ENCODE measurements around the gene RTEL1.

Gene RTEL1

DNA sequence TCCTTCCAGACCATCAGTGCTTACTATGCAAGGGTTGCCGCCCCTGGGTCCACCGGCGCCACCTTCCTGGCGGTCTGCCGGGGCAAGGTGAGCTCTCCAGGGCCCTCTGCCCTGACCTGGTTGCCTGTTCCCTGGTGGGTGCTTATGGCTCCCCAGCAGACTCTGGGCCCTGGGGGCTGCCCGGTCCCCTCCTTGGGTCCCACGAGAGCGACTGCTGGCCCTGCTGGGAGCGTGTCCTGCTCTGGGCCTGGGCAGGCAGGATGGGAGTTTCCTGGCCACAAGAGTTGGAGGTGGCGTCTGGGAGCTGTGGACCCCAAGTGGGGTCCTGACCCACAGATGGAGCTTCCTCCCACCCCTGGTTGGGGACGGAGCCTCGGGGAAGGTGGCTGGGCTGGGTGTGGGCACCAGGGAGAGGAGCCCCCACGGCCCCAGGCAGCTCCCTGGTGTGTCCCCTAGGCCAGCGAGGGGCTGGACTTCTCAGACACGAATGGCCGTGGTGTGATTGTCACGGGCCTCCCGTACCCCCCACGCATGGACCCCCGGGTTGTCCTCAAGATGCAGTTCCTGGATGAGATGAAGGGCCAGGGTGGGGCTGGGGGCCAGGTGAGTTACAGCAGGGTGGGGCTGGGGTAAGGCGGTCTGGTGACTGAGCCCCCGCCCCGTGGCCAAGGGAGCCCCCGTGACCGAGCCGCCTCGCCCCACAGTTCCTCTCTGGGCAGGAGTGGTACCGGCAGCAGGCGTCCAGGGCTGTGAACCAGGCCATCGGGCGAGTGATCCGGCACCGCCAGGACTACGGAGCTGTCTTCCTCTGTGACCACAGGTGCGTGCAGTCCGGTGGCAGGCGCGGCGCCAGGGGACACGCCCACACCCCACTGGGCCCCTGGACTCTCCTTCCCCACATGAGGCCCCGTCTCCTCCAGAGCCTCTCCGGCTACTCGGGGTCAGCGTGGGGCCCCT lies 31.2 kb downstream of the RTEL1 start:
- H3K4ac ChIP-seq (ENCODE audit: low read depth, low read length), result no peak overlapping the region
- peaks cover 3% of the 10 kb centered on the region for H3K9me3 ChIP-seq (ENCODE audit: insufficient read depth, low read depth, low read length)
- no peak overlapping the region for H4K91ac ChIP-seq (ENCODE audit: low read depth, low read length)
- H2AK5ac ChIP-seq (ENCODE audit: low read length), result no peak overlapping the region
- peaks cover 15% of the 10 kb centered on the region for H3K79me1 ChIP-seq (ENCODE audit: low read length)
- no peak overlapping the region for H2BK5ac ChIP-seq (ENCODE audit: low read depth, low read length, poor library complexity)
- no peak overlapping the region for H4K12ac ChIP-seq (ENCODE audit: low read depth, low read length)
- no peak overlapping the region for H3K4me3 ChIP-seq (ENCODE audit: low read depth, low read length)
- peaks cover 0 to 2% of the 10 kb centered on the region in 2 experiments for H3K36me3 ChIP-seq (ENCODE audit: control insufficient read depth in 1 of 2, insufficient read depth in 2 of 2, low read length in 2 of 2)
- no peak overlapping the region for H2BK12ac ChIP-seq (ENCODE audit: low read length)
- no peak for DNase-seq
- H3K18ac ChIP-seq (ENCODE audit: low read length), result no peak overlapping the region
- H3K4me1 ChIP-seq (ENCODE audit: control insufficient read depth in 1 of 2, insufficient read depth in 2 of 2, low read length in 2 of 2), result peaks cover 18 to 19% of the 10 kb centered on the region in 2 experiments
- H3K27me3 ChIP-seq (ENCODE audit: insufficient read depth, low read length), result no peaks in the 10 kb centered on the region
- H4K8ac ChIP-seq (ENCODE audit: low read depth, low read length), result no peak overlapping the region
- H2BK120ac ChIP-seq (ENCODE audit: insufficient read depth, low read length, poor library complexity), result no peak overlapping the region
- no peak overlapping the region for H3K14ac ChIP-seq (ENCODE audit: low read length)
- no peaks in the 10 kb centered on the region for H3K79me2 ChIP-seq (ENCODE audit: control insufficient read depth, insufficient read depth, low read length, poor library complexity)
- WGBS (ENCODE audit: extremely low coverage, insufficient coverage, insufficient read length), result no CpG with 5 or more reads among the region's 44 CpGs
- no peak overlapping the region for H2AFZ ChIP-seq (ENCODE audit: insufficient read depth, low read length, poor library complexity)
- no peak overlapping the region for H3K9ac ChIP-seq (ENCODE audit: low read length)
- H3K23ac ChIP-seq (ENCODE audit: low read length), result no peak overlapping the region
- H3K4me2 ChIP-seq (ENCODE audit: low read length), result no peak overlapping the region
- H3K27ac ChIP-seq (ENCODE audit: low read depth, low read length), result no peak overlapping the region

DNA sequence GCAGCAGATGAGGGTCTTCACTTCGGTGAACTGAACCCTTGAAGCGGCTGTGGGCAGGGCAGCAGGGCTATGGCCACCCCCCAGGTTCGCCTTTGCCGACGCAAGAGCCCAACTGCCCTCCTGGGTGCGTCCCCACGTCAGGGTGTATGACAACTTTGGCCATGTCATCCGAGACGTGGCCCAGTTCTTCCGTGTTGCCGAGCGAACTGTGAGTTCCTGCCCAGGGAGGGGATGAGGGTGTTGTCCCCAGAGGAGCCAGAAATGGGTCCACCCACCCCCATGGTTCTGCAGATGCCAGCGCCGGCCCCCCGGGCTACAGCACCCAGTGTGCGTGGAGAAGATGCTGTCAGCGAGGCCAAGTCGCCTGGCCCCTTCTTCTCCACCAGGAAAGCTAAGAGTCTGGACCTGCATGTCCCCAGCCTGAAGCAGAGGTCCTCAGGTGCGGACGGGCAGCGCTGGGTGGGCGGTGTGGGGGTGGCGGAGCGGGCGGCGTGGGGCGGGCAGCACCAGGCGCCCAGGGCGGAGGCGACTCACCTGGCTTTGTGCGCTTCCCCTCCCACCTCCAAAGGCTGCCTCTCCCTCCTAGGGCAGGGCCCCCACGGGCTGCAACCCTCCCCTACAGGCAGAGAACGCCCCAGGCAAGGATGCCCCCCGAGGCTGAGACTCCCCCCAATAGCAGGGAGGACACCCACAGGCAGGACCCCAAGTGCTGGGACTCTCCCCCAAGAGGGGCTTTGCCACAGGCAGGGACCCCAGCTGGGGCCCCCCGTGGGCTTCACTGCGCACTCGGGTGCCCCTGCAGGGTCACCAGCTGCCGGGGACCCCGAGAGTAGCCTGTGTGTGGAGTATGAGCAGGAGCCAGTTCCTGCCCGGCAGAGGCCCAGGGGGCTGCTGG lies 32.1 kb downstream of the RTEL1 start:
- H2AK5ac ChIP-seq (ENCODE audit: low read length), result no peak overlapping the region
- no peaks in the 10 kb centered on the region for H3K79me2 ChIP-seq (ENCODE audit: control insufficient read depth, insufficient read depth, low read length, poor library complexity)
- H2AFZ ChIP-seq (ENCODE audit: insufficient read depth, low read length, poor library complexity), result no peak overlapping the region
- H2BK5ac ChIP-seq (ENCODE audit: low read depth, low read length, poor library complexity), result no peak overlapping the region
- H3K36me3 ChIP-seq (ENCODE audit: control insufficient read depth in 1 of 2, insufficient read depth in 2 of 2, low read length in 2 of 2), result peaks cover 0 to 2% of the 10 kb centered on the region in 2 experiments
- H3K4me1 ChIP-seq (ENCODE audit: control insufficient read depth in 1 of 2, insufficient read depth in 2 of 2, low read length in 2 of 2), result peaks cover 18 to 19% of the 10 kb centered on the region in 2 experiments
- H2BK12ac ChIP-seq (ENCODE audit: low read length), result no peak overlapping the region
- H3K27me3 ChIP-seq (ENCODE audit: insufficient read depth, low read length), result no peaks in the 10 kb centered on the region
- H3K9me3 ChIP-seq (ENCODE audit: insufficient read depth, low read depth, low read length), result peaks cover 3% of the 10 kb centered on the region
- H3K4me2 ChIP-seq (ENCODE audit: low read length), result no peak overlapping the region
- WGBS (ENCODE audit: extremely low coverage, insufficient coverage, insufficient read length), result no CpG with 5 or more reads among the region's 40 CpGs
- no peak overlapping the region for H4K91ac ChIP-seq (ENCODE audit: low read depth, low read length)
- H3K9ac ChIP-seq (ENCODE audit: low read length), result no peak overlapping the region
- no peak overlapping the region for H3K23ac ChIP-seq (ENCODE audit: low read length)
- DNase-seq, result no peak
- no peak overlapping the region for H4K8ac ChIP-seq (ENCODE audit: low read depth, low read length)
- H3K18ac ChIP-seq (ENCODE audit: low read length), result no peak overlapping the region
- H3K79me1 ChIP-seq (ENCODE audit: low read length), result peaks cover 15% of the 10 kb centered on the region
- H3K27ac ChIP-seq (ENCODE audit: low read depth, low read length), result no peak overlapping the region
- no peak overlapping the region for H3K14ac ChIP-seq (ENCODE audit: low read length)
- no peak overlapping the region for H3K4me3 ChIP-seq (ENCODE audit: low read depth, low read length)
- no peak overlapping the region for H2BK120ac ChIP-seq (ENCODE audit: insufficient read depth, low read length, poor library complexity)
- H4K12ac ChIP-seq (ENCODE audit: low read depth, low read length), result no peak overlapping the region
- H3K4ac ChIP-seq (ENCODE audit: low read depth, low read length), result no peak overlapping the region

DNA sequence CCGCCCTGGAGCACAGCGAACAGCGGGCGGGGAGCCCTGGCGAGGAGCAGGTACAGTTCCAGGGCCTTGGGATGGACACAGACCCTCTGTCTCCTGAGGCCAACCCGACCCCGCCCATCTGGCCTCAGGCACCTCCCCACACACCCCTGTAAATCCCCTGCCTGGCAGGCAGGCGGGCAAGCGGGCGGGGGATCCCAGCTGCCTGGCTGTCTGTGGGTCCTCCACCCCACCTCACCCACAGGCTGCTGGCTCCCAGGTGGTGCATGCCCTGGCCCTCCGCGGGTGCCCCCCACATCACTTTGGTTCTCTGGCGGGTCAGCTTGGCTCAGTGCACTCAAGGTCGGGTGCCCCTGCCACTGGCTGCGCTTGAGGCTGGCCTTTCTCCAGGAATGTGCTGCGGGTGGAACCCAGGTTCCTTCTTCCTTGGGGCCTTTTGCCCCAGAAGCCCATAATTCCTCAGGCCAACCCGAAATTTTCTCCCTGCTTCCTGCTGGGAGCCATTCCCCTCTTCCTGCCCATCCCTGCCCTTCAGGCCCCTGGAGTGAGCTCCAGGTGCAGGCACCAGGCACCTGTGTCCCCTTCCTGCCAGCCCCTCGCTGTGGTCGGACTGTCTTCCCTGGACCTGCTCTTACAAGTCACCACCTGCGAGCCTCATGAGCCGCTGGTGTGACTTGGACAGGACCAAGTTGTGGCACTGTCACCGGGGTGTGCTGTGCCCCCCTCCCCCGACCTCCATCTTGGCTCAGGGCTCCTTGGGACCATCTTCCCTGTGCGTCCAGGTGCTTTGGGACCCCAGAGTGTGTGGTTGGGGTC lies 33.0 kb downstream of the RTEL1 start:
- no peak overlapping the region for H2BK12ac ChIP-seq (ENCODE audit: low read length)
- no peak overlapping the region for H2BK5ac ChIP-seq (ENCODE audit: low read depth, low read length, poor library complexity)
- H3K14ac ChIP-seq (ENCODE audit: low read length), result no peak overlapping the region
- no peak overlapping the region for H3K4me2 ChIP-seq (ENCODE audit: low read length)
- no peak overlapping the region for H4K8ac ChIP-seq (ENCODE audit: low read depth, low read length)
- WGBS (ENCODE audit: extremely low coverage, insufficient coverage, insufficient read length), result no CpG with 5 or more reads among the region's 24 CpGs
- no peak overlapping the region for H2AFZ ChIP-seq (ENCODE audit: insufficient read depth, low read length, poor library complexity)
- no peak overlapping the region for H4K12ac ChIP-seq (ENCODE audit: low read depth, low read length)
- H3K79me2 ChIP-seq (ENCODE audit: control insufficient read depth, insufficient read depth, low read length, poor library complexity), result no peaks in the 10 kb centered on the region
- H3K4me1 ChIP-seq (ENCODE audit: control insufficient read depth in 1 of 2, insufficient read depth in 2 of 2, low read length in 2 of 2), result peaks cover 14 to 15% of the 10 kb centered on the region in 2 experiments
- H3K36me3 ChIP-seq (ENCODE audit: control insufficient read depth in 1 of 2, insufficient read depth in 2 of 2, low read length in 2 of 2), result peaks cover 0 to 3% of the 10 kb centered on the region in 2 experiments
- no peak overlapping the region for H3K4me3 ChIP-seq (ENCODE audit: low read depth, low read length)
- peaks cover 3% of the 10 kb centered on the region for H3K9me3 ChIP-seq (ENCODE audit: insufficient read depth, low read depth, low read length)
- no peak overlapping the region for H4K91ac ChIP-seq (ENCODE audit: low read depth, low read length)
- no peak overlapping the region for H3K9ac ChIP-seq (ENCODE audit: low read length)
- no peak overlapping the region for H3K18ac ChIP-seq (ENCODE audit: low read length)
- peaks cover 13% of the 10 kb centered on the region for H3K79me1 ChIP-seq (ENCODE audit: low read length)
- no peak overlapping the region for H2BK120ac ChIP-seq (ENCODE audit: insufficient read depth, low read length, poor library complexity)
- no peak overlapping the region for H3K23ac ChIP-seq (ENCODE audit: low read length)
- no peak overlapping the region for H3K27ac ChIP-seq (ENCODE audit: low read depth, low read length)
- DNase-seq, result no peak
- H2AK5ac ChIP-seq (ENCODE audit: low read length), result no peak overlapping the region
- no peaks in the 10 kb centered on the region for H3K27me3 ChIP-seq (ENCODE audit: insufficient read depth, low read length)
- no peak overlapping the region for H3K4ac ChIP-seq (ENCODE audit: low read depth, low read length)

Measured in trophoblast cell (in vitro differentiated cells and primary cell).